HEK293 (cell line): ENCODE data around the gene ANP32A.

Experiments
- CTCF ChIA-PET: fragments of 350-600 bp; formaldehyde crosslinking; extraction: SDS; loops from one replicate; lab custom pipeline; 2021; ENCODE audit warnings: antibody characterized with exemption; lab: Yijun Ruan, JAX
- POLR2A ChIA-PET: fragments of 300-600 bp; formaldehyde crosslinking; extraction: SDS; loops from one replicate; lab custom pipeline; 2020; ENCODE audit warnings: antibody characterized with exemption, inconsistent platforms; lab: Yijun Ruan, JAX
- H3K27ac ChIP-seq: fragments of 200-500 bp; sonication (Bioruptor generic); 2 replicates; pipeline ENCODE4 v1.5.1; 2014; ENCODE audit warnings: low read depth, low read length, control low read depth, inconsistent platforms; ENCODE audit errors: extremely low read depth
- H3K36me3 ChIP-seq, 2 experiments: fragments of 200-500 bp in 1 of 2; sonication (Bioruptor generic) in 1 of 2; 1 replicate in 1 of 2; 2 replicates in 1 of 2; pipeline ENCODE4 v1.5.1; 2014 to 2017; ENCODE audit warnings: inconsistent platforms in 2 of 2, low read length in 2 of 2; ENCODE audit not compliant: control insufficient read depth in 2 of 2, insufficient read depth in 1 of 2
- H3K4me1 ChIP-seq: fragments of 200-500 bp; sonication (Bioruptor generic); 2 replicates; pipeline ENCODE4 v1.5.1; 2014; ENCODE audit warnings: mild to moderate bottlenecking, low read length, inconsistent platforms; ENCODE audit not compliant: control insufficient read depth, insufficient read depth
- H3K4me3 ChIP-seq: 2 replicates; pipeline ENCODE4 v1.5.1; 2011; ENCODE audit warnings: low read depth, mild to moderate bottlenecking, control low read depth, low read length, moderate library complexity
- H3K9me3 ChIP-seq: fragments of 200-500 bp; sonication (Bioruptor generic); 2 replicates; pipeline ENCODE4 v1.5.1; 2014; ENCODE audit warnings: low read depth, low read length, inconsistent platforms; ENCODE audit not compliant: control insufficient read depth, insufficient read depth
- KLF10 ChIP-seq: fragments of 450-650 bp; IDR thresholded peaks from 2 replicates; pipeline ENCODE4 v1.5.1; 2018; ENCODE audit warnings: missing biosample characterization, mild to moderate bottlenecking, missing genetic modification characterization
- KLF7 ChIP-seq: fragments of 450-650 bp; formaldehyde crosslinking; IDR thresholded peaks from 2 replicates; pipeline ENCODE4 v1.5.1; 2016; ENCODE audit warnings: missing biosample characterization, missing genetic modification characterization, borderline replicate concordance
- MYNN ChIP-seq: fragments of 450-650 bp; formaldehyde crosslinking; IDR thresholded peaks from 2 replicates; pipeline ENCODE4 v1.5.1; 2016; ENCODE audit warnings: missing biosample characterization, missing genetic modification characterization, borderline replicate concordance
- SP2 ChIP-seq: fragments of 450-650 bp; formaldehyde crosslinking; IDR thresholded peaks from 2 replicates; pipeline ENCODE4 v1.5.1; 2016; ENCODE audit warnings: missing biosample characterization, missing genetic modification characterization
- TSHZ1 ChIP-seq: fragments of 450-650 bp; formaldehyde crosslinking; IDR thresholded peaks from 2 replicates; pipeline ENCODE4 v1.5.1; 2016; ENCODE audit warnings: missing biosample characterization, missing genetic modification characterization, borderline replicate concordance
- ZBTB1 ChIP-seq: fragments of 450-650 bp; formaldehyde crosslinking; IDR thresholded peaks from 2 replicates; pipeline ENCODE4 v1.5.1; 2016; ENCODE audit warnings: missing biosample characterization, missing genetic modification characterization
- ZBTB20 ChIP-seq: fragments of 450-650 bp; formaldehyde crosslinking; IDR thresholded peaks from 2 replicates; pipeline ENCODE4 v1.5.1; 2016; ENCODE audit warnings: missing biosample characterization, missing genetic modification characterization
- ZBTB7A ChIP-seq: fragments of 450-650 bp; formaldehyde crosslinking; IDR thresholded peaks from 2 replicates; pipeline ENCODE4 v1.5.1; 2016; ENCODE audit warnings: low read depth, missing biosample characterization, missing genetic modification characterization
- ZFP41 ChIP-seq: fragments of 450-650 bp; formaldehyde crosslinking; IDR thresholded peaks from 2 replicates; pipeline ENCODE4 v1.5.1; 2016; ENCODE audit warnings: missing biosample characterization, missing genetic modification characterization, borderline replicate concordance
- ZFP69B ChIP-seq: fragments of 450-650 bp; formaldehyde crosslinking; IDR thresholded peaks from 2 replicates; pipeline ENCODE4 v1.5.1; 2016; ENCODE audit warnings: missing biosample characterization, missing genetic modification characterization
- ZNF19 ChIP-seq: fragments of 450-650 bp; formaldehyde crosslinking; IDR thresholded peaks from 2 replicates; pipeline ENCODE4; 2016; ENCODE audit warnings: missing biosample characterization, missing genetic modification characterization, low read depth
- ZNF274 ChIP-seq, 2 experiments: fragments of 200-500 bp in 1 of 2; fragments of 450-650 bp in 1 of 2; sonication (Bioruptor generic) in 1 of 2; formaldehyde crosslinking in 1 of 2; IDR thresholded peaks; 2 replicates each; pipeline versions ENCODE4 v1.5.1 to v1.6.1; 2014 to 2016; ENCODE audit warnings: borderline replicate concordance in 1 of 2, inconsistent platforms in 1 of 2, low read length in 1 of 2, missing biosample characterization in 1 of 2, missing genetic modification characterization in 1 of 2
- ZNF362 ChIP-seq: fragments of 450-650 bp; formaldehyde crosslinking; IDR thresholded peaks from 2 replicates; pipeline ENCODE4 v1.5.1; 2016; ENCODE audit warnings: missing biosample characterization, missing genetic modification characterization
- ZNF449 ChIP-seq: fragments of 450-650 bp; formaldehyde crosslinking; IDR thresholded peaks from 2 replicates; pipeline ENCODE4 v1.5.1; 2017; ENCODE audit warnings: missing biosample characterization, mild to moderate bottlenecking, missing genetic modification characterization, moderate library complexity
- ZNF645 ChIP-seq: fragments of 450-650 bp; formaldehyde crosslinking; IDR thresholded peaks from 2 replicates; pipeline ENCODE4; 2016; ENCODE audit warnings: missing biosample characterization, missing genetic modification characterization
- ZNF768 ChIP-seq: fragments of 450-650 bp; formaldehyde crosslinking; IDR thresholded peaks from 2 replicates; pipeline ENCODE4 v1.5.1; 2018; ENCODE audit warnings: missing biosample characterization, mild to moderate bottlenecking, missing genetic modification characterization
- ZNF843 ChIP-seq: fragments of 450-650 bp; formaldehyde crosslinking; IDR thresholded peaks from 2 replicates; pipeline ENCODE4 v1.5.1; 2016; ENCODE audit warnings: missing biosample characterization, missing genetic modification characterization

ANP32A gene

GRCh38 chr15:68794307-68794706, 26.4 kb downstream of the ANP32A start:
- ChIA-PET CTCF (interaction anchor here (0.7 to 2.0 kb wide), 5 partner anchors 11 to 82 kb away, joined by 3 to 6 read pairs (median 4); no protein-coding TSS in a partner anchor), POLR2A (interaction anchor here (0.6 to 1.4 kb wide), 2 partner anchors 25 to 26 kb away, joined by 3 to 5 read pairs; partner anchors contain the start of gene ANP32A)
- no peak overlapping the region for H3K4me3 ChIP-seq
- no peaks in the 10 kb centered on the region; a peak in 1 of 3 replicates for H3K36me3 ChIP-seq
- peaks cover 17% of the 10 kb centered on the region for H3K4me1 ChIP-seq
- no peaks in the 10 kb centered on the region for H3K9me3 ChIP-seq
- H3K27ac ChIP-seq: no peak overlapping the region
- no peak for TF ChIP-seq ZFP69B
- no peak for TF ChIP-seq ZNF768 (tag by site-specific recombination)
- TF ChIP-seq ZNF449 (tag by site-specific recombination): no peak
- TF ChIP-seq ZNF274 (IDR thresholded peaks at IDR 0.05; ENCODE audit: low read length): no peak
- TF ChIP-seq ZNF274 (tag by site-specific recombination; IDR thresholded peaks at IDR 0.05; ENCODE audit: borderline replicate concordance): no peak
- TF ChIP-seq MYNN (tag by site-specific recombination): no peak
- no peak for TF ChIP-seq ZBTB7A (tag by site-specific recombination)
- TF ChIP-seq KLF7 (tag by site-specific recombination): no peak
- TF ChIP-seq ZFP41: no peak
- TF ChIP-seq SP2: no peak
- TF ChIP-seq TSHZ1: no peak

- ChIA-PET CTCF (interaction anchor here (1.0 to 2.0 kb wide), 3 partner anchors 10 to 82 kb away, joined by 3 to 6 read pairs (median 6); no protein-coding TSS in a partner anchor), POLR2A (interaction anchor here (0.6 to 1.4 kb wide), 2 partner anchors 25 to 27 kb away, joined by 3 to 5 read pairs; partner anchors contain the start of gene ANP32A)
- Histone ChIP-seq H3K36me3 (no peaks in the 10 kb centered on the region; a peak in 1 of 3 replicates), H3K4me3 (no peak overlapping the region), H3K4me1 (peaks cover 16% of the 10 kb centered on the region), H3K27ac (no peak overlapping the region), H3K9me3 (no peaks in the 10 kb centered on the region)
- TF ChIP-seq ZBTB20 (tag by site-specific recombination) (no peak), ZNF645 (tag by site-specific recombination) (no peak), ZBTB1 (no peak), ZNF362 (tag by site-specific recombination) (no peak), KLF10 (tag by site-specific recombination) (no peak), ZNF19 (tag by site-specific recombination) (no peak), ZNF843 (no peak)
Measured at GRCh38 chr15:68793776-68794175, 26.9 kb downstream of the ANP32A start.
